CD14-positive monocyte (primary cell): ENCODE measurements around the gene ERP27. TPM values are rescaled to one million over a fixed set of nuclear protein-coding genes. Genes with fewer than 3 reads are reported as not detected.

Experiments used
- DNase-seq, 3 donors: peaks; one replicate each; pipeline ENCODE4 v3.0.0-alpha.2; 2011 to 2022
- H2AFZ ChIP-seq: 2 replicates; pipeline ENCODE4 v1.6.0; 2012; ENCODE audit warnings: mild to moderate bottlenecking, low read depth, low read length, inconsistent platforms; ENCODE audit not compliant: insufficient read depth, poor library complexity, severe bottlenecking
- H3K27ac ChIP-seq, 2 donors: 1 replicate in 1 of 2; 2 replicates in 1 of 2; pipeline ENCODE4 v1.5.1; 2012 to 2013; ENCODE audit warnings: low read length in 2 of 2, control low read depth in 1 of 2, inconsistent platforms in 1 of 2, low read depth in 1 of 2, mild to moderate bottlenecking in 1 of 2
- H3K27me3 ChIP-seq, 2 donors: one replicate each; pipeline versions ENCODE4 v1.6.0 to v1.6.1; 2011 to 2013; ENCODE audit warnings: low read length in 2 of 2; ENCODE audit not compliant: control insufficient read depth in 2 of 2, insufficient read depth in 2 of 2
- H3K36me3 ChIP-seq, 2 donors: replicated peaks in 1 of 2; 1 replicate in 1 of 2; 2 replicates in 1 of 2; pipeline versions ENCODE4 v1.5.1 to v1.6.1; 2012 to 2013; ENCODE audit warnings: low read length in 2 of 2, control low read depth in 1 of 2, inconsistent platforms in 1 of 2, mild to moderate bottlenecking in 1 of 2; ENCODE audit not compliant: insufficient read depth in 2 of 2, control insufficient read depth in 1 of 2
- H3K4me1 ChIP-seq, 2 donors: 1 replicate in 1 of 2; 2 replicates in 1 of 2; pipeline versions ENCODE4 v1.5.1 to v1.6.1; 2012 to 2013; ENCODE audit warnings: low read length in 2 of 2, control low read depth in 1 of 2, inconsistent platforms in 1 of 2, mild to moderate bottlenecking in 1 of 2, moderate library complexity in 1 of 2; ENCODE audit not compliant: insufficient read depth in 2 of 2, control insufficient read depth in 1 of 2
- H3K4me2 ChIP-seq: replicated peaks from 2 replicates; pipeline ENCODE3; 2012; ENCODE audit warnings: low read length, moderate library complexity, mild to moderate bottlenecking; ENCODE audit not compliant: poor library complexity, severe bottlenecking; ENCODE audit errors: extremely low read depth
- H3K4me3 ChIP-seq, 3 experiments: fragments of 200-600 bp in 1 of 3; sonication (generic) in 1 of 3; replicated peaks in 1 of 3; 1 replicate in 2 of 3; 2 replicates in 1 of 3; pipeline ENCODE4 v1.5.1; 2011 to 2013; ENCODE audit warnings: low read length in 3 of 3, mild to moderate bottlenecking in 3 of 3, control low read depth in 2 of 3, low read depth in 2 of 3, inconsistent platforms in 1 of 3, moderate library complexity in 1 of 3
- H3K79me2 ChIP-seq: 2 replicates; pipeline ENCODE4 v1.6.0; 2012; ENCODE audit warnings: mild to moderate bottlenecking, control low read depth, inconsistent platforms, low read length, moderate library complexity; ENCODE audit not compliant: insufficient read depth
- H3K9ac ChIP-seq: 2 replicates; pipeline ENCODE4 v1.6.0; 2017; ENCODE audit warnings: low read length, mild to moderate bottlenecking; ENCODE audit not compliant: insufficient read depth, poor library complexity, severe bottlenecking
- H3K9me3 ChIP-seq, 2 donors: replicated peaks in 1 of 2; 1 replicate in 1 of 2; 2 replicates in 1 of 2; pipeline versions ENCODE4 v1.5.1 to v1.6.1; 2012 to 2013; ENCODE audit warnings: low read length in 2 of 2, control low read depth in 1 of 2; ENCODE audit not compliant: control insufficient read depth in 1 of 2, insufficient read depth in 1 of 2
- H4K20me1 ChIP-seq: 2 replicates; pipeline ENCODE4 v1.6.0; 2012; ENCODE audit warnings: mild to moderate bottlenecking, low read length, control low read depth, moderate library complexity; ENCODE audit not compliant: insufficient read depth
- H3K27ac Mint-ChIP-seq, 7 donors: one replicate each; pipeline ENCODE4 v1.8.0; 2020; ENCODE audit warnings: mild to moderate bottlenecking in 7 of 7, mixed read lengths in 7 of 7, moderate library complexity in 6 of 7, inconsistent platforms in 2 of 7
- H3K27me3 Mint-ChIP-seq, 3 donors: one replicate each; pipeline ENCODE4 v1.8.0; 2021 to 2022; ENCODE audit warnings: low read depth in 3 of 3, mild to moderate bottlenecking in 3 of 3, mixed read lengths in 3 of 3, moderate library complexity in 3 of 3, inconsistent platforms in 1 of 3
- H3K36me3 Mint-ChIP-seq, 2 donors: one replicate each; pipeline ENCODE4 v1.8.0; 2020; ENCODE audit warnings: mixed read lengths in 2 of 2, inconsistent platforms in 1 of 2, mild to moderate bottlenecking in 1 of 2
- H3K4me1 Mint-ChIP-seq: one replicate; pipeline ENCODE4 v1.8.0; 2020; ENCODE audit warnings: mild to moderate bottlenecking, mixed read lengths
- H3K4me3 Mint-ChIP-seq, 2 donors: one replicate each; pipeline ENCODE4 v1.8.0; 2020; ENCODE audit warnings: mild to moderate bottlenecking in 2 of 2, mixed read lengths in 2 of 2, moderate library complexity in 1 of 2
- H3K9me3 Mint-ChIP-seq, 7 donors: one replicate each; pipeline ENCODE4 v1.8.0; 2020 to 2022; ENCODE audit warnings: mixed read lengths in 7 of 7, mild to moderate bottlenecking in 6 of 7, moderate library complexity in 6 of 7, inconsistent platforms in 2 of 7
- CTCF ChIP-seq: fragments of 200-600 bp; IDR thresholded peaks from one replicate; pipeline ENCODE4 v1.8.0; 2022; ENCODE audit warnings: antibody characterized with exemption, mild to moderate bottlenecking
- WGBS: methylation state at CpG from one replicate; pipeline ENCODE4 v1.1.5; 2013; ENCODE audit warnings: missing lambda C conversion rate; ENCODE audit not compliant: insufficient coverage; 5-methylcytosine and 5-hydroxymethylcytosine counted together
- intact Hi-C, 2 donors: fragments of 100-400 bp; cut with micrococcal nuclease; formaldehyde crosslinking; loops; one replicate each; pipeline versions ENCODE4 v1.15.0 to v1.15.1; 2023
- polyA plus RNA-seq, 3 donors: library from polyadenylated mRNA; depleted of rRNA in 1 of 3; unstranded in 2 of 3; stranded (reverse) in 1 of 3; fragments of 300-500 nt in 2 of 3; fragments of >200 nt in 1 of 3; fragmentation: Illumina TruSeq in 2 of 3; gene quantifications; 1 replicate in 2 of 3; 2 replicates in 1 of 3; pipeline ENCODE4 v1.2.3, GENCODE V29; 2012 to 2021

ERP27 gene
- polyA plus RNA-seq, 3 donors = 2.5 to 7.2 (median 2.5) TPM

GRCh38 chr12:14900521-14901227 lies 37.7 kb downstream of the ERP27 start:
- H3K27ac ChIP-seq = no peak overlapping the region
- no peaks in the 10 kb centered on the region for H3K36me3 ChIP-seq
- no peak overlapping the region for H3K4me3 ChIP-seq
- H4K20me1 ChIP-seq = no peaks in the 10 kb centered on the region
- H3K27me3 Mint-ChIP-seq = no peaks in the 10 kb centered on the region
- no peak overlapping the region for H2AFZ ChIP-seq
- peaks cover 14% of the 10 kb centered on the region for H3K4me1 Mint-ChIP-seq
- no peaks in the 10 kb centered on the region for H3K36me3 Mint-ChIP-seq
- H3K27me3 ChIP-seq = no peaks in the 10 kb centered on the region
- DNase-seq = no peak
- H3K27ac Mint-ChIP-seq = no peak overlapping the region
- H3K9ac ChIP-seq = no peak overlapping the region
- no peaks in the 10 kb centered on the region for H3K4me1 ChIP-seq
- intact Hi-C loops = no loop called here
- no peaks in the 10 kb centered on the region for H3K9me3 ChIP-seq
- no peak overlapping the region for H3K4me3 Mint-ChIP-seq
- no peaks in the 10 kb centered on the region for H3K9me3 Mint-ChIP-seq
- no peak for TF ChIP-seq CTCF
- H3K4me2 ChIP-seq = no peak overlapping the region
- WGBS = 95% methylated on average over 2 of the region's 5 CpGs
- H3K79me2 ChIP-seq = no peaks in the 10 kb centered on the region

DNA sequence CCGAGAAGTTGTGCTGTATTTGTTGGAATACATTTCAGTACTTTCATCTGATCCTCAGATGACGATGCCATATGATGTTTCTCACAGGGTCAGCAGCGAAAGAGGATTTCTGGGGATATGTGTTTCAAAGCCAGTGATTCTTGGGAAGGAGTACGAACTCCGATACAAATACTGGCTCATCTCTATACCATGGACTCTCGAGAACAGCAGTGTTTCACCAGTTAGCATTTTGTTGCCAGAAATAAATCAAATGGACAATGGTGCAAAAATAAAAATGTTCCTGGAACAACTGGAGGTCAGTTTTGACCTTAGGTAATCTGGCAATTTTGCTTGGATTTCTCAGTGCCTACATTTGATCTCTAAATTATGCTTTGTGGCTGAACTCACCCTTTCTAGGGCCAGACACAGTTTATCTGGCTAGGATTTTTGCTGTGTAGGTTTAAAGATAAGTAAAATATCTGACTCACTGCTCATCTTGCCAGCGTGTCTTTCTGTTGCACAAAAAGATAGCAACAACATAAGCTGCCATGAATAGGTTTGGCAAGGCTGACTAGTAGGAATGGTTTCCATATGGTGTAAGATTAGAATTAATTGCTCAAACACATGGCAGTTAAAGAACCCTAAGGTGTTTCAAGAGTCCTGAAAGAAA lies 41.7 kb downstream of the ERP27 start:
- no peak for DNase-seq
- no peaks in the 10 kb centered on the region for H3K36me3 Mint-ChIP-seq
- no peaks in the 10 kb centered on the region for H3K4me1 Mint-ChIP-seq
- H3K4me3 Mint-ChIP-seq = no peak overlapping the region
- H3K36me3 ChIP-seq = no peaks in the 10 kb centered on the region
- intact Hi-C loops = no loop called here
- no peak overlapping the region for H3K9ac ChIP-seq
- no peak overlapping the region for H3K27ac ChIP-seq
- peaks cover 0 to 4% (median 0%) of the 10 kb centered on the region in 3 donors for H3K27me3 Mint-ChIP-seq
- H3K9me3 Mint-ChIP-seq = peaks cover 0 to 1% (median 0%) of the 10 kb centered on the region in 7 donors
- H4K20me1 ChIP-seq = no peaks in the 10 kb centered on the region
- TF ChIP-seq CTCF = no peak
- no peaks in the 10 kb centered on the region for H3K9me3 ChIP-seq
- H2AFZ ChIP-seq = no peak overlapping the region
- 100% methylated on average over 1 of the region's 7 CpGs for WGBS
- no peak overlapping the region for H3K4me3 ChIP-seq
- no peak overlapping the region for H3K27ac Mint-ChIP-seq
- no peaks in the 10 kb centered on the region for H3K79me2 ChIP-seq
- no peak overlapping the region for H3K4me2 ChIP-seq
- H3K4me1 ChIP-seq = no peaks in the 10 kb centered on the region
- H3K27me3 ChIP-seq = no peaks in the 10 kb centered on the region
